Measurements from ENCODE around the gene PLPP7.
"Not testable (repeated sequence)": the region's sequence is repeated elsewhere in the genome, so short reads cannot be mapped to it uniquely, and the experiment has no call there.

PLPP7 gene

GRCh38 chr9:131347376-131348020, 58.0 kb downstream of the PLPP7 start:
- no peaks in the 10 kb centered on the region for H3K27me3 ChIP-seq (replicated peaks; ENCODE audit: control insufficient read depth, insufficient read depth, low read length)
- DNase-seq (ENCODE audit: extremely low read depth, insufficient read length) = no peak
- no peak for TF ChIP-seq CTCF (IDR thresholded peaks at IDR 0.05; ENCODE audit: insufficient read depth, low read length, poor library complexity, severe bottlenecking)
- no peaks in the 10 kb centered on the region for H3K36me3 ChIP-seq (ENCODE audit: control insufficient read depth, insufficient read depth, low read length)
- H3K4me3 ChIP-seq (replicated peaks; ENCODE audit: low read depth, low read length) = no peak overlapping the region

GRCh38 chr9:131348631-131349521, 59.4 kb downstream of the PLPP7 start:
- no peak overlapping the region for H3K4me3 ChIP-seq (replicated peaks; ENCODE audit: low read depth, low read length)
- peak; percentile 17 for TF ChIP-seq CTCF (IDR thresholded peaks at IDR 0.05; ENCODE audit: insufficient read depth, low read length, poor library complexity, severe bottlenecking)
- DNase-seq (ENCODE audit: extremely low read depth, insufficient read length) = no peak
- H3K36me3 ChIP-seq (ENCODE audit: control insufficient read depth, insufficient read depth, low read length) = no peaks in the 10 kb centered on the region
- no peaks in the 10 kb centered on the region; the same call in 1 of the 2 replicates for H3K27me3 ChIP-seq (replicated peaks; ENCODE audit: control insufficient read depth, insufficient read depth, low read length)

- H3K27me3 ChIP-seq (replicated peaks; ENCODE audit: control insufficient read depth, insufficient read depth, low read length) = no peaks in the 10 kb centered on the region; the same call in 1 of the 2 replicates
- no peaks in the 10 kb centered on the region for H3K36me3 ChIP-seq (ENCODE audit: control insufficient read depth, insufficient read depth, low read length)
- TF ChIP-seq CTCF (IDR thresholded peaks at IDR 0.05; ENCODE audit: insufficient read depth, low read length, poor library complexity, severe bottlenecking) = no peak
- no peak overlapping the region for H3K4me3 ChIP-seq (replicated peaks; ENCODE audit: low read depth, low read length)
- DNase-seq (ENCODE audit: extremely low read depth, insufficient read length) = no peak
Measured at GRCh38 chr9:131349522-131349880, 60.0 kb downstream of the PLPP7 start.

- peak; percentile 92 for TF ChIP-seq CTCF (IDR thresholded peaks at IDR 0.05; ENCODE audit: insufficient read depth, low read length, poor library complexity, severe bottlenecking)
- Histone ChIP-seq H3K36me3 (ENCODE audit: control insufficient read depth, insufficient read depth, low read length) (no peaks in the 10 kb centered on the region), H3K27me3 (replicated peaks; ENCODE audit: control insufficient read depth, insufficient read depth, low read length) (no peaks in the 10 kb centered on the region; the same call in 1 of the 2 replicates), H3K4me3 (replicated peaks; ENCODE audit: low read depth, low read length) (no peak overlapping the region; the same call in 1 of the 2 replicates)
- DNase-seq (ENCODE audit: extremely low read depth, insufficient read length) = peak; percentile 77
Measured at GRCh38 chr9:131349881-131350563, 60.5 kb downstream of the PLPP7 start.

GRCh38 chr9:131356479-131356878, 67.0 kb downstream of the PLPP7 start:
- H3K27me3 ChIP-seq (replicated peaks; ENCODE audit: control insufficient read depth, insufficient read depth, low read length); DNase-seq (ENCODE audit: extremely low read depth, insufficient read length); H3K4me3 ChIP-seq (replicated peaks; ENCODE audit: low read depth, low read length); H3K36me3 ChIP-seq (ENCODE audit: control insufficient read depth, insufficient read depth, low read length): not testable (repeated sequence)

- H3K4me3 ChIP-seq (replicated peaks; ENCODE audit: low read depth, low read length) = no peak overlapping the region
- H3K36me3 ChIP-seq (ENCODE audit: control insufficient read depth, insufficient read depth, low read length) = no peaks in the 10 kb centered on the region
- H3K27me3 ChIP-seq (replicated peaks; ENCODE audit: control insufficient read depth, insufficient read depth, low read length) = no peaks in the 10 kb centered on the region
- no peak for DNase-seq (ENCODE audit: extremely low read depth, insufficient read length)
- no peak for TF ChIP-seq CTCF (IDR thresholded peaks at IDR 0.05; ENCODE audit: insufficient read depth, low read length, poor library complexity, severe bottlenecking)
Measured at GRCh38 chr9:131358556-131358955, 69.0 kb downstream of the PLPP7 start.
